A549 (cell line): ENCODE measurements around the gene SH3GL2. TPM values are rescaled to one million over a fixed set of nuclear protein-coding genes. Genes with fewer than 3 reads are reported as not detected.
A peak's percentile ranks its signal among the peaks of the same experiment; 100 is the strongest.

ENCODE experiments used
- ATAC-seq, 2 experiments: fragments of 200-7000 bp in 1 of 2; fragments of >200 bp in 1 of 2; cut with Nextera tagmentation in 1 of 2; cut with Tn5 transposase in 1 of 2; 3 replicates each; pipeline versions ENCODE4 v1.8.0 to v1.9.1; 2018 to 2020; ENCODE audit warnings: mild to moderate bottlenecking in 1 of 2, moderate library complexity in 1 of 2
- CTCF ChIA-PET: fragments of 300-600 bp; sonication (Branson Sonifier 250); formaldehyde crosslinking; extraction: SDS; loops from one replicate; lab custom pipeline; 2021; ENCODE audit warnings: antibody characterized with exemption, inconsistent platforms; lab: Yijun Ruan, JAX
- POLR2A ChIA-PET: fragments of 350-600 bp; formaldehyde crosslinking; extraction: SDS; loops from one replicate; lab custom pipeline; 2021; ENCODE audit warnings: antibody characterized with exemption, inconsistent platforms; lab: Yijun Ruan, JAX
- DNase-seq, 2 experiments: peaks; one replicate each; pipeline versions ENCODE4 v3.0.0 to v3.0.0-alpha.2; 2011 to 2016; ENCODE audit warnings: low read depth in 1 of 2, low spot score in 1 of 2
- FAIRE-seq: peaks from 2 replicates; lab custom pipeline; 2011; peaks lifted over from hg19 to GRCh38; lab: Jason Lieb, UNC
- H3K27ac ChIP-seq, 2 experiments: fragments of >200 bp; sonication (Bioruptor Twin); formaldehyde crosslinking; 3 replicates each; pipeline ENCODE4 v1.5.1; 2016 to 2017
- H3K4me1 ChIP-seq: fragments of >200 bp; sonication (Bioruptor Twin); formaldehyde crosslinking; 3 replicates; pipeline ENCODE4 v1.6.1; 2016
- H3K4me2 ChIP-seq: fragments of >200 bp; sonication (Bioruptor Twin); formaldehyde crosslinking; 3 replicates; pipeline ENCODE4 v1.6.1; 2016
- H3K4me3 ChIP-seq: fragments of >200 bp; sonication (Bioruptor Twin); formaldehyde crosslinking; 3 replicates; pipeline ENCODE4 v1.5.1; 2016
- H3K9me3 ChIP-seq: fragments of >200 bp; sonication (Bioruptor Twin); formaldehyde crosslinking; 3 replicates; pipeline ENCODE4 v1.6.1; 2016
- BHLHE40 ChIP-seq: IDR thresholded peaks from 2 replicates; pipeline ENCODE4 v1.6.1; 2012; ENCODE audit warnings: low read depth, low read length, inconsistent platforms
- CEBPB ChIP-seq, 2 experiments: fragments of >200 bp in 1 of 2; sonication (Bioruptor Twin) in 1 of 2; formaldehyde crosslinking in 1 of 2; IDR thresholded peaks; 2 replicates each; pipeline ENCODE4 v1.6.1; 2012 to 2016
- CHD4 ChIP-seq: fragments of 200-600 bp; sonication (generic); IDR thresholded peaks from 2 replicates; pipeline ENCODE4 v1.6.1; 2016; ENCODE audit warnings: antibody characterized with exemption, mild to moderate bottlenecking, borderline replicate concordance
- EHF ChIP-seq: fragments of 250-450 bp; sonication (Bioruptor Pico); IDR thresholded peaks from 2 replicates; pipeline ENCODE4 v1.5.0; 2020; ENCODE audit warnings: mild to moderate bottlenecking
- EHMT2 ChIP-seq: fragments of 200-600 bp; sonication (generic); IDR thresholded peaks from 2 replicates; pipeline ENCODE4 v1.6.1; 2016; ENCODE audit warnings: antibody characterized with exemption, low read depth, mild to moderate bottlenecking, moderate library complexity
- ESRRA ChIP-seq: fragments of 150-350 bp; IDR thresholded peaks from 2 replicates; pipeline ENCODE4 v1.6.1; 2014; ENCODE audit warnings: mild to moderate bottlenecking, low read length, borderline replicate concordance
- FOSB ChIP-seq: fragments of 250-450 bp; sonication (Bioruptor Pico); IDR thresholded peaks from 2 replicates; pipeline ENCODE4 v1.5.0; 2020; ENCODE audit warnings: mild to moderate bottlenecking, moderate library complexity
- GATA3 ChIP-seq: IDR thresholded peaks from 2 replicates; pipeline ENCODE4 v1.6.1; 2012; ENCODE audit warnings: borderline replicate concordance
- HEYL ChIP-seq: fragments of 250-450 bp; sonication (Bioruptor Pico); IDR thresholded peaks from 2 replicates; pipeline ENCODE4 v1.8.0; 2021; ENCODE audit warnings: mild to moderate bottlenecking, moderate library complexity
- HOXA7 ChIP-seq: fragments of 250-450 bp; sonication (Bioruptor Pico); IDR thresholded peaks from 2 replicates; pipeline ENCODE4 v1.5.0; 2020; ENCODE audit warnings: mild to moderate bottlenecking, moderate library complexity
- HOXB13 ChIP-seq: fragments of 250-450 bp; sonication (Bioruptor Pico); IDR thresholded peaks from 2 replicates; pipeline ENCODE4 v1.5.0; 2020; ENCODE audit warnings: low read depth, mild to moderate bottlenecking, moderate library complexity
- JUNB ChIP-seq: fragments of >200 bp; sonication (Bioruptor Twin); formaldehyde crosslinking; IDR thresholded peaks from 2 replicates; pipeline ENCODE4 v1.6.1; 2016
- MAFK ChIP-seq: fragments of 450-650 bp; IDR thresholded peaks from 2 replicates; pipeline ENCODE4 v1.6.1; 2014; ENCODE audit not compliant: partially characterized antibody
- MYC ChIP-seq: IDR thresholded peaks from 2 replicates; pipeline ENCODE4 v1.6.1; 2012; ENCODE audit warnings: mild to moderate bottlenecking, inconsistent platforms, low read length, improper control_type of control experiment, borderline replicate concordance
- PHF8 ChIP-seq: fragments of 200-600 bp; sonication (generic); IDR thresholded peaks from 2 replicates; pipeline ENCODE4 v1.6.1; 2016; ENCODE audit warnings: low read depth, mild to moderate bottlenecking, antibody characterized with exemption, moderate library complexity, borderline replicate concordance
- POLR2A ChIP-seq: IDR thresholded peaks from 2 replicates; pipeline ENCODE4 v1.6.1; 2012; ENCODE audit warnings: mild to moderate bottlenecking, low read length
- RAD21 ChIP-seq, 2 experiments: fragments of >200 bp in 1 of 2; sonication (Bioruptor Twin) in 1 of 2; formaldehyde crosslinking in 1 of 2; IDR thresholded peaks in 1 of 2; conservative IDR thresholded peaks in 1 of 2; 2 replicates in 1 of 2; 3 replicates in 1 of 2; pipeline ENCODE4 v1.6.1; 2012 to 2018; ENCODE audit warnings: inconsistent platforms in 1 of 2
- RNF2 ChIP-seq: fragments of 200-600 bp; sonication (generic); IDR thresholded peaks from 2 replicates; pipeline ENCODE4 v1.6.1; 2016; ENCODE audit warnings: low read depth, mild to moderate bottlenecking, antibody characterized with exemption, moderate library complexity, borderline replicate concordance
- SREBF2 ChIP-seq: fragments of 450-650 bp; IDR thresholded peaks from 2 replicates; pipeline ENCODE4 v1.6.1; 2014; ENCODE audit warnings: mild to moderate bottlenecking, moderate library complexity
- ZFP36 ChIP-seq: fragments of 450-650 bp; IDR thresholded peaks from 2 replicates; pipeline ENCODE4 v1.6.1; 2014; ENCODE audit warnings: borderline replicate concordance; ENCODE audit not compliant: partially characterized antibody
- WGBS: methylation state at CpG from one replicate; pipeline ENCODE4 v1.1.6; 2017; ENCODE audit errors: missing lambda C conversion rate; 5-methylcytosine and 5-hydroxymethylcytosine counted together
- polyA plus RNA-seq, 4 experiments: library from polyadenylated mRNA; depleted of rRNA in 3 of 4; stranded (reverse); fragments of >200 nt; fragmentation: RNase III in 1 of 4; extraction: RNeasy Plus Mini Kit Qiagen cat#74134 plus additional on column Dnase treatment in 1 of 4; gene quantifications; 2 replicates in 3 of 4; 3 replicates in 1 of 4; pipeline ENCODE4 v1.2.3, GENCODE V29; 2011 to 2017
- TF ChIP-seq, protein P1 (sequence below): IDR thresholded peaks from 2 replicates; pipeline ENCODE4 v1.6.1; 2012
- TF ChIP-seq, protein P2 (sequence below): fragments of 250-450 bp; sonication (Bioruptor Pico); IDR thresholded peaks from 2 replicates; pipeline ENCODE4 v1.5.0; 2021; ENCODE audit warnings: mild to moderate bottlenecking, moderate library complexity, borderline replicate concordance
- TF ChIP-seq, protein P3 (sequence below): fragments of 200-600 bp; sonication (generic); IDR thresholded peaks from 2 replicates; pipeline ENCODE4 v1.6.1; 2016; ENCODE audit warnings: antibody characterized with exemption, mild to moderate bottlenecking, moderate library complexity
- TF ChIP-seq, protein P4 (sequence below): fragments of >200 bp; sonication (Bioruptor Twin); formaldehyde crosslinking; IDR thresholded peaks from 3 replicates; pipeline ENCODE4 v1.5.1; 2016

The SH3GL2 gene
- polyA plus RNA-seq, 2 of the 4 experiments (the other 2 are of a cell fraction), result 0.03 TPM

DNA sequence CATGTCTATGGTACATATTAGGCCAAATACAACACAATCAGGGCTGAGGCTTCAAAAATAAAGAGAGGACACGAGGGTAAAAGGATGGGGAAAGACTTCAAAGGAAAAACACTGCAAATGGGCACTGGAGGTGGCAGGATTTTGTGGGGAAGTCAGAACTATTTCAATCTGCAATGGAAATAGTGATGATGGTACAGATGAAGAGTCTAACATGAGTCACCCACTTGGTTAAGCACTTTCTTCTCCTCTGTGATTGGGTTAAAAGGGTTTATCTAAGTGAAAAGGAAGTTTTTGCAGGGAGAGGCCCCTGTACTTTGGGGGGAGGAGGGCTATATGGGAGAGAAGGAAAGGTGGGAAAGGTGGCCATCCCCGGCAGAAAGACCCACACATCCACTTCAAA lies 4.5 kb upstream of the SH3GL2 start:
- ChIA-PET POLR2A (no interaction called here), CTCF (no interaction called here)
- no peak for DNase-seq
- WGBS, result 17% methylated on average over 2 of the region's 2 CpGs
- FAIRE-seq, result no peak
- Histone ChIP-seq H3K27ac (no peak overlapping the region), H3K4me1 (0 out of 3 replicates have a peak, but pooled peaks cover 5% of the 10 kb centered on the region), H3K4me3 (no peak overlapping the region), H3K9me3 (no peaks in the 10 kb centered on the region; the same call in 2 of the 3 replicates), H3K4me2 (no peak overlapping the region)
- no peak for ATAC-seq
- TF ChIP-seq, protein P1, sequence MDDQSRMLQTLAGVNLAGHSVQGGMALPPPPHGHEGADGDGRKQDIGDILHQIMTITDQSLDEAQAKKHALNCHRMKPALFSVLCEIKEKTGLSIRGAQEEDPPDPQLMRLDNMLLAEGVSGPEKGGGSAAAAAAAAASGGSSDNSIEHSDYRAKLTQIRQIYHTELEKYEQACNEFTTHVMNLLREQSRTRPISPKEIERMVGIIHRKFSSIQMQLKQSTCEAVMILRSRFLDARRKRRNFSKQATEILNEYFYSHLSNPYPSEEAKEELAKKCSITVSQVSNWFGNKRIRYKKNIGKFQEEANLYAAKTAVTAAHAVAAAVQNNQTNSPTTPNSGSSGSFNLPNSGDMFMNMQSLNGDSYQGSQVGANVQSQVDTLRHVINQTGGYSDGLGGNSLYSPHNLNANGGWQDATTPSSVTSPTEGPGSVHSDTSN, result no peak
- TF ChIP-seq HEYL, result no peak
- no peak for TF ChIP-seq GATA3
- TF ChIP-seq EHF (CRISPR knock-in tag), result no peak
- TF ChIP-seq HOXB13, result no peak
- TF ChIP-seq RAD21 (conservative IDR thresholded peaks at IDR 0.05 in 1 of 2, IDR thresholded peaks at IDR 0.05 in 1 of 2), result no peak
- no peak for TF ChIP-seq EHMT2
- no peak for TF ChIP-seq JUNB
- no peak for TF ChIP-seq RNF2
- no peak for TF ChIP-seq CEBPB (IDR thresholded peaks at IDR 0.05)
- TF ChIP-seq, protein P2, sequence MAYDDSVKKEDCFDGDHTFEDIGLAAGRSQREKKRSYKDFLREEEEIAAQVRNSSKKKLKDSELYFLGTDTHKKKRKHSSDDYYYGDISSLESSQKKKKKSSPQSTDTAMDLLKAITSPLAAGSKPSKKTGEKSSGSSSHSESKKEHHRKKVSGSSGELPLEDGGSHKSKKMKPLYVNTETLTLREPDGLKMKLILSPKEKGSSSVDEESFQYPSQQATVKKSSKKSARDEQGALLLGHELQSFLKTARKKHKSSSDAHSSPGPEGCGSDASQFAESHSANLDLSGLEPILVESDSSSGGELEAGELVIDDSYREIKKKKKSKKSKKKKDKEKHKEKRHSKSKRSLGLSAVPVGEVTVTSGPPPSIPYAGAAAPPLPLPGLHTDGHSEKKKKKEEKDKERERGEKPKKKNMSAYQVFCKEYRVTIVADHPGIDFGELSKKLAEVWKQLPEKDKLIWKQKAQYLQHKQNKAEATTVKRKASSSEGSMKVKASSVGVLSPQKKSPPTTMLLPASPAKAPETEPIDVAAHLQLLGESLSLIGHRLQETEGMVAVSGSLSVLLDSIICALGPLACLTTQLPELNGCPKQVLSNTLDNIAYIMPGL, result no peak
- TF ChIP-seq ESRRA, result no peak
- no peak for TF ChIP-seq ZFP36
- TF ChIP-seq HOXA7 (CRISPR knock-in tag), result no peak
- TF ChIP-seq MAFK, result no peak
- no peak for TF ChIP-seq MYC
- TF ChIP-seq, protein P3, sequence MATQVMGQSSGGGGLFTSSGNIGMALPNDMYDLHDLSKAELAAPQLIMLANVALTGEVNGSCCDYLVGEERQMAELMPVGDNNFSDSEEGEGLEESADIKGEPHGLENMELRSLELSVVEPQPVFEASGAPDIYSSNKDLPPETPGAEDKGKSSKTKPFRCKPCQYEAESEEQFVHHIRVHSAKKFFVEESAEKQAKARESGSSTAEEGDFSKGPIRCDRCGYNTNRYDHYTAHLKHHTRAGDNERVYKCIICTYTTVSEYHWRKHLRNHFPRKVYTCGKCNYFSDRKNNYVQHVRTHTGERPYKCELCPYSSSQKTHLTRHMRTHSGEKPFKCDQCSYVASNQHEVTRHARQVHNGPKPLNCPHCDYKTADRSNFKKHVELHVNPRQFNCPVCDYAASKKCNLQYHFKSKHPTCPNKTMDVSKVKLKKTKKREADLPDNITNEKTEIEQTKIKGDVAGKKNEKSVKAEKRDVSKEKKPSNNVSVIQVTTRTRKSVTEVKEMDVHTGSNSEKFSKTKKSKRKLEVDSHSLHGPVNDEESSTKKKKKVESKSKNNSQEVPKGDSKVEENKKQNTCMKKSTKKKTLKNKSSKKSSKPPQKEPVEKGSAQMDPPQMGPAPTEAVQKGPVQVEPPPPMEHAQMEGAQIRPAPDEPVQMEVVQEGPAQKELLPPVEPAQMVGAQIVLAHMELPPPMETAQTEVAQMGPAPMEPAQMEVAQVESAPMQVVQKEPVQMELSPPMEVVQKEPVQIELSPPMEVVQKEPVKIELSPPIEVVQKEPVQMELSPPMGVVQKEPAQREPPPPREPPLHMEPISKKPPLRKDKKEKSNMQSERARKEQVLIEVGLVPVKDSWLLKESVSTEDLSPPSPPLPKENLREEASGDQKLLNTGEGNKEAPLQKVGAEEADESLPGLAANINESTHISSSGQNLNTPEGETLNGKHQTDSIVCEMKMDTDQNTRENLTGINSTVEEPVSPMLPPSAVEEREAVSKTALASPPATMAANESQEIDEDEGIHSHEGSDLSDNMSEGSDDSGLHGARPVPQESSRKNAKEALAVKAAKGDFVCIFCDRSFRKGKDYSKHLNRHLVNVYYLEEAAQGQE, result no peak
- no peak for TF ChIP-seq BHLHE40

DNA sequence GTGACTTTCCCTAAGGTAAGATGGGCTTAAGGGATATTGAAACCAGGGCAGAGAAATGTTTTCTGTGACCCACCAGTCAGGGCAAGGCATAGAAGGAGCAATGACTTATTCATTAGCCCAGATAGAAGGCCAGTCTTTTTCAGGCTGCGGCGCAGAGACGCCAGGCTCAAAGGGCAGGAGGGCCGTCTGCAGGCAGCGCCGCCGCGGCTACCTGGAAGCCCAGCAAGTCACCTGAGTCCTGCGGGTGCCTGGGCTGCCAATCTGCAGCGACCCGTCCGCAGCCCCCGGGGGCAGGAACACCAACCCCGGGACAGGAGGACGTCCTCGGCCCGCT lies 322 bp upstream of the SH3GL2 start:
- Histone ChIP-seq H3K4me3 (peak overlapping the region; percentile 55), H3K4me1 (0 out of 3 replicates have a peak, but pooled peaks cover 5% of the 10 kb centered on the region), H3K9me3 (no peaks in the 10 kb centered on the region; the same call in 2 of the 3 replicates), H3K4me2 (peak overlapping the region; percentile 94), H3K27ac (no peak overlapping the region)
- TF ChIP-seq SREBF2 (no peak), POLR2A (no peak), PHF8 (no peak), FOSB (no peak), JUNB (no peak), RAD21 (conservative IDR thresholded peaks at IDR 0.05 in 1 of 2, IDR thresholded peaks at IDR 0.05 in 1 of 2) (no peak), CHD4 (no peak)
- TF ChIP-seq, protein P4, sequence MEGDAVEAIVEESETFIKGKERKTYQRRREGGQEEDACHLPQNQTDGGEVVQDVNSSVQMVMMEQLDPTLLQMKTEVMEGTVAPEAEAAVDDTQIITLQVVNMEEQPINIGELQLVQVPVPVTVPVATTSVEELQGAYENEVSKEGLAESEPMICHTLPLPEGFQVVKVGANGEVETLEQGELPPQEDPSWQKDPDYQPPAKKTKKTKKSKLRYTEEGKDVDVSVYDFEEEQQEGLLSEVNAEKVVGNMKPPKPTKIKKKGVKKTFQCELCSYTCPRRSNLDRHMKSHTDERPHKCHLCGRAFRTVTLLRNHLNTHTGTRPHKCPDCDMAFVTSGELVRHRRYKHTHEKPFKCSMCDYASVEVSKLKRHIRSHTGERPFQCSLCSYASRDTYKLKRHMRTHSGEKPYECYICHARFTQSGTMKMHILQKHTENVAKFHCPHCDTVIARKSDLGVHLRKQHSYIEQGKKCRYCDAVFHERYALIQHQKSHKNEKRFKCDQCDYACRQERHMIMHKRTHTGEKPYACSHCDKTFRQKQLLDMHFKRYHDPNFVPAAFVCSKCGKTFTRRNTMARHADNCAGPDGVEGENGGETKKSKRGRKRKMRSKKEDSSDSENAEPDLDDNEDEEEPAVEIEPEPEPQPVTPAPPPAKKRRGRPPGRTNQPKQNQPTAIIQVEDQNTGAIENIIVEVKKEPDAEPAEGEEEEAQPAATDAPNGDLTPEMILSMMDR, result no peak
- ATAC-seq (peak; percentile 7 to 47; a peak in 3 of 6 replicates), DNase-seq (no peak), FAIRE-seq (no peak)
- WGBS, result 50% methylated on average over 2 of the region's 17 CpGs
- CTCF ChIA-PET, result no interaction called here
- POLR2A ChIA-PET, result no interaction called here
